Embryonic facial prominence (tissue), 1 donor: ENCODE data around the gene RPS17.
"Not testable (repeated sequence)": the region's sequence is repeated elsewhere in the genome, so short reads cannot be mapped to it uniquely, and the experiment has no call there.

Experiments
- DNase-seq: peaks from one replicate; pipeline ENCODE4 v3.0.0-alpha.2; 2016; ENCODE audit errors: extremely low spot score

Gene RPS17

GRCh38 chr15:82507693-82508092 lies 32.6 kb downstream of the RPS17 start:
- not testable (repeated sequence) for DNase-seq

GRCh38 chr15:82507087-82507486 lies 33.2 kb downstream of the RPS17 start:
- not testable (repeated sequence) for DNase-seq

GRCh38 chr15:82505842-82506241 lies 34.4 kb downstream of the RPS17 start:
- DNase-seq: not testable (repeated sequence)

GRCh38 chr15:82504074-82504473 lies 36.2 kb downstream of the RPS17 start:
- not testable (repeated sequence) for DNase-seq

GRCh38 chr15:82502700-82503339 lies 37.4 kb downstream of the RPS17 start:
- DNase-seq: not testable (repeated sequence)

GRCh38 chr15:82500772-82501171 lies 39.5 kb downstream of the RPS17 start:
- DNase-seq: not testable (repeated sequence)

- not testable (repeated sequence) for DNase-seq
Observed at GRCh38 chr15:82497978-82498377, 42.3 kb downstream of the RPS17 start.

- DNase-seq: not testable (repeated sequence)
Observed at GRCh38 chr15:82488250-82488649, 52.0 kb downstream of the RPS17 start.

GRCh38 chr15:82487045-82487444 lies 53.2 kb downstream of the RPS17 start:
- not testable (repeated sequence) for DNase-seq
